IPS-20b (cell line): Measurements from ENCODE around the gene SPINK9.

Source experiments
- H3K27ac ChIP-seq: one replicate; pipeline ENCODE4 v1.5.1; 2013; ENCODE audit warnings: low read length
- H3K27me3 ChIP-seq: 2 replicates; pipeline ENCODE4 v1.6.1; 2013; ENCODE audit warnings: mild to moderate bottlenecking, low read length, inconsistent platforms; ENCODE audit not compliant: insufficient read depth
- H3K36me3 ChIP-seq: 2 replicates; pipeline ENCODE4 v1.6.1; 2013; ENCODE audit warnings: low read depth, mild to moderate bottlenecking, inconsistent platforms, low read length, moderate library complexity; ENCODE audit not compliant: insufficient read depth
- H3K4me1 ChIP-seq: 2 replicates; pipeline ENCODE4 v1.6.1; 2013; ENCODE audit warnings: mild to moderate bottlenecking, control low read depth, inconsistent platforms, low read length, moderate library complexity; ENCODE audit not compliant: insufficient read depth
- H3K4me3 ChIP-seq: 2 replicates; pipeline ENCODE4 v1.5.1; 2013; ENCODE audit warnings: mild to moderate bottlenecking, low read length, inconsistent platforms
- H3K9ac ChIP-seq: 2 replicates; pipeline ENCODE4 v1.6.1; 2013; ENCODE audit warnings: low read depth, mild to moderate bottlenecking, inconsistent platforms, low read length, moderate library complexity
- H3K9me3 ChIP-seq: 2 replicates; pipeline ENCODE4 v1.6.1; 2013; ENCODE audit warnings: mild to moderate bottlenecking, low read depth, low read length, inconsistent platforms; ENCODE audit not compliant: insufficient read depth

Gene SPINK9

GRCh38 chr5:148387325-148387724 is 52.0 kb downstream of the SPINK9 start:
- H3K36me3 ChIP-seq = peaks cover 5% of the 10 kb centered on the region; the same call in 1 of the 2 replicates
- peaks cover 10% of the 10 kb centered on the region for H3K4me1 ChIP-seq
- H3K27ac ChIP-seq = no peak overlapping the region
- H3K27me3 ChIP-seq = no peaks in the 10 kb centered on the region
- no peaks in the 10 kb centered on the region for H3K9me3 ChIP-seq
- H3K4me3 ChIP-seq = no peak overlapping the region
- no peak overlapping the region for H3K9ac ChIP-seq

- Histone ChIP-seq H3K4me1 (peaks cover 18% of the 10 kb centered on the region), H3K27ac (no peak overlapping the region), H3K27me3 (no peaks in the 10 kb centered on the region), H3K4me3 (no peak overlapping the region), H3K9ac (no peak overlapping the region), H3K36me3 (peaks cover 5% of the 10 kb centered on the region; the same call in 1 of the 2 replicates), H3K9me3 (no peaks in the 10 kb centered on the region)
Observed at GRCh38 chr5:148388696-148389095, 53.3 kb downstream of the SPINK9 start.
